ENCODE results near the gene PITPNM1.

PITPNM1 gene

DNA sequence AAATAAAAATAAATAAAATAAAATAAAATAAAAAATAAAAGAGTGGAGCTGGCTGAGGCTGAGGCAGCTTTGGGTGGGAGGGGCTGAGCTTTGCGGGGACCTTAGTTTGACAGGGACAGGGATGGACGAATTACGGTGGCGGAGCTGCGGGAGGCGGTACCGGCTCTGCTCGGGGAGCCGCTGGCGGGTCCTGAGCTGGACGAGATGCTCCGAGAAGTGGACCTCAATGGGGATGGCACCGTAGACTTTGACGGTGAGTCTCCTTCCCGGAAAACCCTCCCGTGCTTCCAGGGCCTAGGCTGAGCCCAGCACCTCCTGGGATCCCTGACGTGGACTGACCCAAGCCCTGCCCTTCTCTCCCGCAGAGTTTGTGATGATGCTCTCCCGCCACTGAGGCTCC is 46.9 kb downstream of the PITPNM1 start:
- TF ChIP-seq, protein P1, sequence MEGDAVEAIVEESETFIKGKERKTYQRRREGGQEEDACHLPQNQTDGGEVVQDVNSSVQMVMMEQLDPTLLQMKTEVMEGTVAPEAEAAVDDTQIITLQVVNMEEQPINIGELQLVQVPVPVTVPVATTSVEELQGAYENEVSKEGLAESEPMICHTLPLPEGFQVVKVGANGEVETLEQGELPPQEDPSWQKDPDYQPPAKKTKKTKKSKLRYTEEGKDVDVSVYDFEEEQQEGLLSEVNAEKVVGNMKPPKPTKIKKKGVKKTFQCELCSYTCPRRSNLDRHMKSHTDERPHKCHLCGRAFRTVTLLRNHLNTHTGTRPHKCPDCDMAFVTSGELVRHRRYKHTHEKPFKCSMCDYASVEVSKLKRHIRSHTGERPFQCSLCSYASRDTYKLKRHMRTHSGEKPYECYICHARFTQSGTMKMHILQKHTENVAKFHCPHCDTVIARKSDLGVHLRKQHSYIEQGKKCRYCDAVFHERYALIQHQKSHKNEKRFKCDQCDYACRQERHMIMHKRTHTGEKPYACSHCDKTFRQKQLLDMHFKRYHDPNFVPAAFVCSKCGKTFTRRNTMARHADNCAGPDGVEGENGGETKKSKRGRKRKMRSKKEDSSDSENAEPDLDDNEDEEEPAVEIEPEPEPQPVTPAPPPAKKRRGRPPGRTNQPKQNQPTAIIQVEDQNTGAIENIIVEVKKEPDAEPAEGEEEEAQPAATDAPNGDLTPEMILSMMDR (IDR thresholded peaks at IDR 0.05; ENCODE audit: low read length, missing control alignments), result no peak
- DNase-seq (ENCODE audit: low read depth), result no peak
- no peak overlapping the region for H3K4me3 ChIP-seq (replicated peaks; ENCODE audit: low read depth, low read length)

DNA sequence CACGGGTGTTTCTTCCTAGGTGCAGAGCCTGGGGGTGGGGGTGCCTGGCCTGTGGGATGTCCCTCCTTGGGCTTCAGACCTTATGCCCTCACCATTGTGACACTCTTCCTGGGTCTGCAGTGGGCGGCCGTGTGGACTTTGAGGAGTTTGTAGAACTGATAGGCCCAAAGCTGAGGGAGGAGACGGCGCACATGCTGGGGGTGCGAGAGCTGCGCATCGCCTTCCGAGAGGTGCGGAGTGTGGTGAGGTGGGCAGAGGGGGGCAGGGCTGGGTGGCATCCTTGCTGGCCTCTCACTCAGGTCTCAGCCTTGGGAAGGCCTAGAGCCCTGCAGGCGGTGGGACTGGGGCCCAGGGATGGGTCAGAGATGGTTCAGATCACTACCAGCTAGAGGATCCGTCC is 47.7 kb downstream of the PITPNM1 start:
- no peak for DNase-seq (ENCODE audit: low read depth)

DNA sequence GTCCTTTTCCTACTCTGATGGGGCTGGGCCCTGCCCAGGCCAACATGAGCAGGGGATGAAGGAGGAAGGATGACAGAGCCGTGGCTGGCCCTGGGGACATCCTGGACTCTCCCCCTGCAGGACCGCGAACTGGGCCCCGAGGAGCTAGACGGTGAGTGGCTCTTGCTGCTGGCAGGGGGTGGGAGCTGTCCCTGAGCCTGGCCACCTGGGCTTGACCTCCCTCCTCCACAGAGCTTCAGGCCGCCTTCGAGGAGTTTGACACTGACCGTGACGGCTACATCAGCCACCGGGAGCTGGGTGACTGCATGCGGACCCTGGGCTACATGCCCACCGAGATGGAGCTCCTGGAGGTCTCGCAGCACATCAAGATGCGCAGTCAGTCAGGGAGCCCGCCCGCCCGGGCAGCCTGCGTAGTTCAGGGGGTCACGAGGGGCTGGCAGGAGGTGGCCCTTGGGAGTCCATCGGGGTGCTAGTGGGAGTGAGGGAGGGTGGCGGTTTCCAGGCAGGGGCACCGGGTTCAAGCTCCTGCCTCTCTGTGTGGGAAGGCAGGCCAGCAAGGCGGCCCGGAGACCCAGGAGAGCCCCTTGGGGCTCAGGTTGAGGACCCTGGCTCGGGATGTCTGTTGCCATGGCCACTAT is 49.0 kb downstream of the PITPNM1 start:
- no peak for DNase-seq (ENCODE audit: low read depth)
- TF ChIP-seq, protein P1 (IDR thresholded peaks at IDR 0.05; ENCODE audit: low read length, missing control alignments), result no peak
- H3K4me3 ChIP-seq (replicated peaks; ENCODE audit: low read depth, low read length), result no peak overlapping the region

More for the DNA sequence above, 47.7 kb downstream of the PITPNM1 start:
- TF ChIP-seq, protein P1 (IDR thresholded peaks at IDR 0.05; ENCODE audit: low read length, missing control alignments), result no peak
- no peak overlapping the region for H3K4me3 ChIP-seq (replicated peaks; ENCODE audit: low read depth, low read length)

DNA sequence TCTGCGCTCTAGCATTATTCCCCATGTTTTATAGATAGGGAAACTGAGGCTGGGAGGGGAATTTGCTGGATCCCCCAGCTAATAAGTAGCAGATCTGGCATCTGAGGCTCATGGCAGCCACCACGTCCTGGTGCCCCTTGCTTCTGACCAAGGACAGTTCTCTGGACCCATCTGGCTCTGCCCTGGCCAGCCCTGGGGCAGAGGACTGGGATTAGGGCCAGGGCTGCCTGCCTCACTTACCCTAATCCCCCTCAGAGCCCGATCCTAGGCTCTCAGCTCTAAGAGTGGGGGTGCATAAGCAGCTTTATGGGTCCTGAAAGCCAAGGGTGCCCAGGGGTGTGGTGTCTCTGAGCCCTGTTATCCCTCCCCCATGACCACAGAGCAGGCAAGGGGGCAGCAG is 50.1 kb downstream of the PITPNM1 start, which contains the start of gene CABP4:
TSS of gene CABP4 (plus strand) at position 301 of the 400 bp plus-strand sequence. CDS start at position 371, 70 bp downstream.
- no peak for DNase-seq (ENCODE audit: low read depth)
- H3K4me3 ChIP-seq (replicated peaks; ENCODE audit: low read depth, low read length), result no peak within 1 kb of the TSS
- TF ChIP-seq, protein P1 (IDR thresholded peaks at IDR 0.05; ENCODE audit: low read length, missing control alignments), result no peak

DNA sequence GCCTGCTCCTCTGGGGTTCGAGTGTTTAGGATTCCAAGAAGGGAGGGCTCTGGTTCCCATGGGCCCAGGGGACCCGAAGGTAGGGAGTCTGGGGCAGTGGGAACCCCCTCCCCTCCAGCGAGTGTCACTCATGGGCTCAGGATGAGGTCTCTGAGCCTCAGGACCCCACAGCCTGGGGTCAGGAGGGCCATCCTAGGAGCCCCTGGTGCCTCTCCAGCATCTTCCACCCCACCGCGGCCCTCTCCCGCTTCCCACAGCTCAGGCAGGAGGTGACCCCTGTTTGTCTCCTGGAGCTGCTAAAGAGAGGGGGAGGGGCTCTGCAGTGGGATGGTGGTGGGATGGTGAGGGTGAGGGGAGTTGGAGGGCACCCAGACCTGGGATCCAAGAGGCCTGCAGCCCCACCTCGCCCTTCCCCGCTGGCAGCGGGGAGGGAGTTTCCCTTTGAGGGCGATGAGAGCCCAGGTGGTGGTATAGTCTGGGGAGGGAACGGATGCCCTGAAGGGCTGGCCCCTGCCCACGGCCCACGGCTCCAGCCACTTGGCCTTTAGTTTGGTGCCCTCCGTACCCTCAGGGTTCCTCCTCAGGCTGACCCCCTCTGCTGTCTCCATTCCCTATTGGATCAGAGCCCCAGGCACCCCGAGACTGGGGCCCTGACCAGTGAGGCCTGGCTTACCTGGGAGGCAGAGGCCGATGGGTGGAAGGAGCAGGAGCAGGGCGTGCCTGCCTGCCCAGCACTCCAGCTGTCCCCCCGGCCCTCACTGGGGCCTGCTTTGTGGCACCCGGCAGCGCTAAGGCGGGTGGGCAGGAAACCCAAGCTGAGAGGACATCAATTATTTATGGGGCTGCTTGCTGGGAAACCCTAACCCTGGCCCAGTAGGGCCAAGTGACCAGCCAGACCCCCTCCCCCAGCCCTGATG is 51.1 kb downstream of the PITPNM1 start:
- TF ChIP-seq, protein P1 (IDR thresholded peaks at IDR 0.05; ENCODE audit: low read length, missing control alignments), result no peak
- no peak for DNase-seq (ENCODE audit: low read depth)
- no peak overlapping the region for H3K4me3 ChIP-seq (replicated peaks; ENCODE audit: low read depth, low read length)

DNA sequence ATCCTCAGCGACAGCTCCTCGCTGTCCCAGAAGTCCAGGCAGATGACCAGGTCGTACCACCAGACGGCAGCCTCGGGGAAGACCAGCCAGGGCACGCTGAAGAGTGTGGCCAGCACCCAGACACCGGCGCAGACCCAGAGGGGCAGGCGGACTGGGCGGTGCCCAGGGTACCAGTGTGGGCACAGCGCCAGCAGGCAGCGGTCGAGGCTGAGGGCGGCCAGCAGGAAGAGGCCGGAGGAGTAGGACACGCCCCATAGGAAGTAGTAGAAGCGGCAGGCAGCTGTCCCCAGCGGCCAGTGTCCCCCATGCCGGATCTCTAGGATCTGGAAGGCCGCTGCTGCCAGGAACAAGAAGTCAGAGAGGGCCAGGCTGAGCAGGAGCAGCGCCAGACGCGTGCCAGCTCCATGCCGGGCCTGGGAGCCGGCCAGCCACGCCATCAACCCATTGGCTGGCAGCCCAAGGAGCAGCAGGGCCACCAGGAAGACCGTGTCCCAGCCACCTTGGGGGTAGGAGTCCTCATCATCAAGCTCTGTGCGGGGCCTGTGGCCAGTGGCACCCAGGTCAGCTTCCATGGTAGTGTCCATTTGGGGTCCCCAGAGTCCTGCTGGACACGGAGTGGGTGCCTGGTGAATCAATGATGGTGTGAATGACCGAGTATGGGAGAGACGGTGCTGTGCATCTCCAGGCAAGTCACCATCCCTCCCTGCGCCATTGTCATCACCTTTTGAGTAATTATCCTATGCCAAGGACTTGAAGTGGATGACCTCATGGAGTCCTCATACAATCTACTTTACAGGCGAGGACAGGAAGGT is 52.8 kb downstream of the PITPNM1 start, which contains the start of gene GPR152:
TSS of gene GPR152 (minus strand) at position 589 of the 812 bp plus-strand sequence. CDS start at position 584, 5 bp downstream.
- DNase-seq (ENCODE audit: low read depth), result no peak
- H3K4me3 ChIP-seq (replicated peaks; ENCODE audit: low read depth, low read length), result no peak within 1 kb of the TSS
- TF ChIP-seq, protein P1 (IDR thresholded peaks at IDR 0.05; ENCODE audit: low read length, missing control alignments), result no peak

Data from fibroblast of pulmonary artery (primary cell).